22Rv1 (cell line): ENCODE data around the gene NOL8.

Experiments
- H3K27ac ChIP-seq: fragments of 450-650 bp; 2 replicates; pipeline ENCODE4 v1.5.1; 2017
- CTCF ChIP-seq: fragments of 450-650 bp; IDR thresholded peaks from 2 replicates; pipeline ENCODE4 v1.5.1; 2017; ENCODE audit warnings: mild to moderate bottlenecking
- ZFX ChIP-seq: fragments of 450-650 bp; IDR thresholded peaks from 2 replicates; pipeline ENCODE4 v1.6.1; 2017; ENCODE audit warnings: antibody characterized with exemption, borderline replicate concordance

NOL8 gene

GRCh38 chr9:92290785-92291429, 34.2 kb downstream of the NOL8 start:
- 0 out of 2 replicates have a peak overlapping the region, but pooled peaks have one; percentile 82 for H3K27ac ChIP-seq
- no peak for TF ChIP-seq ZFX

- H3K27ac ChIP-seq = no peak overlapping the region
- TF ChIP-seq CTCF (no peak), ZFX (no peak)
Observed at GRCh38 chr9:92289708-92290390, 35.3 kb downstream of the NOL8 start.

DNA sequence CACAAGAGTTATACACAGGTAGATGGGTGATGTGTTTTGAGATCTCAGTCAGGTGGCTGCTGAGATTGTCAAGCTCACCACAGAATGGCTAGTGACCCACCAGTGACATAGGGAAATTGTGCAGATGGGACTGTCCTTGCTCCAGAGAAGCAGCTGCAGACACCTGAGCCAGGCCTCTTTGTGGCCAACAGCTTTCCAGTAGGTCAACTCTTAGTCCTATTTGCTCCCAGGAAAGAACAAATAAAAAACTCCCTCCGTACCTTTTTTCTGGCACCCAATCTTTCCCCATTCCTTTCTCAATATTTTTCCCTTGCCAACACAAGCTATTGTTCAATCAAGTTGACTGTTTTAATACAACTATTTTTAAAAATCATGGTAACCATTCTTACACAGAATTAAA, 45.8 kb downstream of the NOL8 start:
- no peak for TF ChIP-seq CTCF
- no peak for TF ChIP-seq ZFX
- H3K27ac ChIP-seq = no peak overlapping the region

- TF ChIP-seq ZFX (no peak), CTCF (no peak)
- no peak overlapping the region for H3K27ac ChIP-seq
Observed at GRCh38 chr9:92278110-92278509, 47.0 kb downstream of the NOL8 start.

- no peak for TF ChIP-seq ZFX
- no peak for TF ChIP-seq CTCF
Observed at GRCh38 chr9:92276331-92277032, 48.7 kb downstream of the NOL8 start.

GRCh38 chr9:92275541-92275940, 49.6 kb downstream of the NOL8 start:
- H3K27ac ChIP-seq = no peak overlapping the region
- no peak for TF ChIP-seq ZFX
- no peak for TF ChIP-seq CTCF

More at GRCh38 chr9:92276331-92277032, 48.7 kb downstream of the NOL8 start:
- no peak overlapping the region for H3K27ac ChIP-seq

- TF ChIP-seq CTCF (no peak), ZFX (no peak)
- H3K27ac ChIP-seq = no peak overlapping the region
Observed at GRCh38 chr9:92270511-92270910, 54.6 kb downstream of the NOL8 start.
